ENCODE data around the gene TDP1.

DNA sequence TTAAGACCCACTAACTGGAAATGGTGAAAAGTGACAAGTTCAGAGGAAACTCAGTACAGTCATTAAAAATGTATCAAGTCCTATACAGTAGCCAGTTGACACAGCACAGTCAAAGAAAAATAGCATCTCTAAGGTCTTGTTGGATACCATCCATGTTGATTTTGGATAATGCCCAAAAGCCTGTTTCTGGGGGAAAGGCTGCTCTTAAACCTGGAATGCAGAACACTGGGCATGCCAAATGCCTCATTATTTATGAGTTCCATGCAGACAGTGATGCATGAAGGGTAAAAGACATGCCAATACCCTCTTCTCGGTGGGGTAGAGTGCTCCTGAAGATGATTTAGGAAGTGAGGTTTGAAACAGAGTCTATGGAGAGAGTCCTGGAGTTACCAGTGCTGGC lies 135.7 kb downstream of the TDP1 start:
- TF ChIP-seq POLR2A (IDR thresholded peaks at IDR 0.05): no peak
- TF ChIP-seq, protein P1, sequence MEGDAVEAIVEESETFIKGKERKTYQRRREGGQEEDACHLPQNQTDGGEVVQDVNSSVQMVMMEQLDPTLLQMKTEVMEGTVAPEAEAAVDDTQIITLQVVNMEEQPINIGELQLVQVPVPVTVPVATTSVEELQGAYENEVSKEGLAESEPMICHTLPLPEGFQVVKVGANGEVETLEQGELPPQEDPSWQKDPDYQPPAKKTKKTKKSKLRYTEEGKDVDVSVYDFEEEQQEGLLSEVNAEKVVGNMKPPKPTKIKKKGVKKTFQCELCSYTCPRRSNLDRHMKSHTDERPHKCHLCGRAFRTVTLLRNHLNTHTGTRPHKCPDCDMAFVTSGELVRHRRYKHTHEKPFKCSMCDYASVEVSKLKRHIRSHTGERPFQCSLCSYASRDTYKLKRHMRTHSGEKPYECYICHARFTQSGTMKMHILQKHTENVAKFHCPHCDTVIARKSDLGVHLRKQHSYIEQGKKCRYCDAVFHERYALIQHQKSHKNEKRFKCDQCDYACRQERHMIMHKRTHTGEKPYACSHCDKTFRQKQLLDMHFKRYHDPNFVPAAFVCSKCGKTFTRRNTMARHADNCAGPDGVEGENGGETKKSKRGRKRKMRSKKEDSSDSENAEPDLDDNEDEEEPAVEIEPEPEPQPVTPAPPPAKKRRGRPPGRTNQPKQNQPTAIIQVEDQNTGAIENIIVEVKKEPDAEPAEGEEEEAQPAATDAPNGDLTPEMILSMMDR (IDR thresholded peaks at IDR 0.05): no peak
- no peak for TF ChIP-seq POLR2AphosphoS5 (IDR thresholded peaks at IDR 0.05; ENCODE audit: insufficient read depth in 1 of 2, low read depth in 1 of 2)

Measured in vagina (tissue), 2 donors.